ENCODE measurements around the gene ZMYM2. TPM values are rescaled to one million over a fixed set of nuclear protein-coding genes. Genes with fewer than 3 reads are reported as not detected.
A peak's percentile ranks its signal among the peaks of the same experiment; 100 is the strongest.

ZMYM2 gene
- total and polyA plus RNA-seq, 2 of the 13 experiments (the other 11 are each of a cell fraction or from before 2014, with no cell fraction given), result 22.4 to 40.8 TPM

DNA sequence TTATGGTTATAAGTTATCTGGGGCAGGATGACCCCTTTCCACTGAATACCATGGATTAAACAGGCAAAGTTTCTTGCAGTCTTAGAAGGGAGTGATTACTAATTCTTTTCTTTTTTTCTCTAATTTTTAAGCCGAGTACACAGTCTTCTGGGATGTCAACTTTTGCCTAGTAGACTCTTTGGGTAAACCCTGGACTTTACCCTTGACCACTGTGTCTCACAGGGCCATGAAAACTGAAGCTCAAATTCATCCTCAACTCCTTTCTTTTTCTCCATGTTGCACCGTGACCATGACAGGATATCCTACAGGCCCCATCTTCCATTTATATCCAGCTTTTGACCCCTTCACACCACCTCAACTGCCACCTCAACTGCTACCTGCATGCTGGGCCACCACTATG lies 150.5 kb downstream of the ZMYM2 start:
- H3K4me2 ChIP-seq (ENCODE audit: low read depth, low read length), result peak overlapping the region; percentile 23; the same call in 1 of the 2 replicates
- FAIRE-seq, result no peak
- H3K27ac ChIP-seq (ENCODE audit: extremely low read length, insufficient read depth, low read length), result no peak overlapping the region

DNA sequence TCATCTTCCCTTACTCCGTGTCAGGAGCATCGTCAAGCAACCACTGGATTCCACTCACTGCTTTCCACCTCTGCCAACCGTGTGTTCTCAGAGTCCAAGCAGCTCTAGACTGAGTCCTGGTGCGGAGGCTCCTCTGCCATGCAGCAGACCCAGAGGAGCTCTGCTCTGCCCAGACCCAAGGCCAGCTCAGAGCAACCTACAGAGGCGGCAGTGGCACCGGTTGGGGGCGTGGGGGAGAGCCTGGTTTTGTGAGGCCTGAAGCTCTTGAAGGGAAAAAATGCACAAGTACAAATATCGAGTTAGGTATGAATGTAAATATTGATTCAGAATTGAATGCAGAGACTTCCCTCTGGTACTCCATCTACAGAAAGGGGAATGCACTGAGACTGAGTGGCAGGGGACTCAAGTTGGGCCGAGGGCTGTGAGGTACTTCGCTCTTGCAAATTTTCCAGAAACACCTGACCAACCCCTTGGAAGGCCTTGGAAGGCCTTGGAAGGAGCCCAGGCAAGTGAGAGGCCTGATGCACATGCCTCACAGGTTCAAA lies 155.6 kb downstream of the ZMYM2 start:
- H3K9me3 ChIP-seq (ENCODE audit: low read length), result no peaks in the 10 kb centered on the region
- H2AFZ ChIP-seq (ENCODE audit: low read length), result peak overlapping the region; percentile 27
- DNase-seq (ENCODE audit: low spot score) (peak; percentile 18), FAIRE-seq (no peak), ATAC-seq (peak; percentile 80)
- H3K4me1 ChIP-seq (ENCODE audit: insufficient read depth, low read length), result peaks cover 39% of the 10 kb centered on the region
- intact Hi-C loops (cut with micrococcal nuclease; ENCODE audit: unreplicated experiment), result no loop called here
- no peaks in the 10 kb centered on the region for H4K20me1 ChIP-seq (ENCODE audit: insufficient read depth, low read length)
- H3K27me3 ChIP-seq (ENCODE audit: control insufficient read depth in 1 of 2, insufficient read depth in 2 of 2, low read length in 2 of 2), result no peaks in the 10 kb centered on the region
- no peak overlapping the region for H3K9ac ChIP-seq (ENCODE audit: insufficient read depth, low read depth, low read length)
- H3K36me3 ChIP-seq (replicated peaks in 1 of 2; ENCODE audit: control insufficient read depth in 1 of 2, insufficient read depth in 2 of 2, low read length in 2 of 2), result no peaks in the 10 kb centered on the region
- H3K4me2 ChIP-seq (ENCODE audit: low read depth, low read length), result peak overlapping the region; percentile 42; the same call in 1 of the 2 replicates
- H3K27ac ChIP-seq (ENCODE audit: extremely low read length, insufficient read depth, low read length), result no peak overlapping the region
- 0 out of 2 replicates have a peak, but pooled peaks have one; percentile 26 for TF ChIP-seq ZFX (CRISPR knock-in tag; IDR thresholded peaks at IDR 0.05; ENCODE audit: low read depth)
- peak; percentile 63 for TF ChIP-seq SALL1 (CRISPR knock-in tag; IDR thresholded peaks at IDR 0.05)
- TF ChIP-seq, protein P1, sequence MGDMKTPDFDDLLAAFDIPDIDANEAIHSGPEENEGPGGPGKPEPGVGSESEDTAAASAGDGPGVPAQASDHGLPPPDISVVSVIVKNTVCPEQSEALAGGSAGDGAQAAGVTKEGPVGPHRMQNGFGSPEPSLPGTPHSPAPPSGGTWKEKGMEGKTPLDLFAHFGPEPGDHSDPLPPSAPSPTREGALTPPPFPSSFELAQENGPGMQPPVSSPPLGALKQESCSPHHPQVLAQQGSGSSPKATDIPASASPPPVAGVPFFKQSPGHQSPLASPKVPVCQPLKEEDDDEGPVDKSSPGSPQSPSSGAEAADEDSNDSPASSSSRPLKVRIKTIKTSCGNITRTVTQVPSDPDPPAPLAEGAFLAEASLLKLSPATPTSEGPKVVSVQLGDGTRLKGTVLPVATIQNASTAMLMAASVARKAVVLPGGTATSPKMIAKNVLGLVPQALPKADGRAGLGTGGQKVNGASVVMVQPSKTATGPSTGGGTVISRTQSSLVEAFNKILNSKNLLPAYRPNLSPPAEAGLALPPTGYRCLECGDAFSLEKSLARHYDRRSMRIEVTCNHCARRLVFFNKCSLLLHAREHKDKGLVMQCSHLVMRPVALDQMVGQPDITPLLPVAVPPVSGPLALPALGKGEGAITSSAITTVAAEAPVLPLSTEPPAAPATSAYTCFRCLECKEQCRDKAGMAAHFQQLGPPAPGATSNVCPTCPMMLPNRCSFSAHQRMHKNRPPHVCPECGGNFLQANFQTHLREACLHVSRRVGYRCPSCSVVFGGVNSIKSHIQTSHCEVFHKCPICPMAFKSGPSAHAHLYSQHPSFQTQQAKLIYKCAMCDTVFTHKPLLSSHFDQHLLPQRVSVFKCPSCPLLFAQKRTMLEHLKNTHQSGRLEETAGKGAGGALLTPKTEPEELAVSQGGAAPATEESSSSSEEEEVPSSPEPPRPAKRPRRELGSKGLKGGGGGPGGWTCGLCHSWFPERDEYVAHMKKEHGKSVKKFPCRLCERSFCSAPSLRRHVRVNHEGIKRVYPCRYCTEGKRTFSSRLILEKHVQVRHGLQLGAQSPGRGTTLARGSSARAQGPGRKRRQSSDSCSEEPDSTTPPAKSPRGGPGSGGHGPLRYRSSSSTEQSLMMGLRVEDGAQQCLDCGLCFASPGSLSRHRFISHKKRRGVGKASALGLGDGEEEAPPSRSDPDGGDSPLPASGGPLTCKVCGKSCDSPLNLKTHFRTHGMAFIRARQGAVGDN (CRISPR knock-in tag; IDR thresholded peaks at IDR 0.05), result peak; percentile 21; the same call in 1 of the 2 replicates
- no peak for TF ChIP-seq NFE2L1 (CRISPR knock-in tag; IDR thresholded peaks at IDR 0.05; ENCODE audit: borderline replicate concordance)
- ChIA-PET POLR2A (no interaction called here), CTCF (ENCODE audit: low intra/inter-chr PET ratio, low total read pairs) (no interaction called here)
- no TSS peak for BruUV-seq (replicated peaks)
- WGBS (ENCODE audit: low lambda C conversion rate), result 24% methylated on average over 10 of the region's 10 CpGs
- in situ Hi-C loops (cut with HindIII; ENCODE audit: extremely low pct_ligation_motif_present, low pct_unique_long_range_greater_than_20kb), result no loop called here
- no peak overlapping the region for H3K4me3 ChIP-seq (replicated peaks in 1 of 3; ENCODE audit: insufficient read depth in 1 of 3, low read depth in 2 of 3, low read length in 3 of 3)
- H3K79me2 ChIP-seq (ENCODE audit: insufficient read depth, low read length), result no peaks in the 10 kb centered on the region

More for the DNA sequence above, 150.5 kb downstream of the ZMYM2 start:
- intact Hi-C loops (cut with micrococcal nuclease; ENCODE audit: unreplicated experiment), result no loop called here
- no peak for DNase-seq (ENCODE audit: low spot score)
- H4K20me1 ChIP-seq (ENCODE audit: insufficient read depth, low read length), result no peaks in the 10 kb centered on the region
- no peak overlapping the region for H3K9ac ChIP-seq (ENCODE audit: insufficient read depth, low read depth, low read length)
- no peak for ATAC-seq
- peaks cover 30% of the 10 kb centered on the region for H3K4me1 ChIP-seq (ENCODE audit: insufficient read depth, low read length)
- TF ChIP-seq, protein P2, sequence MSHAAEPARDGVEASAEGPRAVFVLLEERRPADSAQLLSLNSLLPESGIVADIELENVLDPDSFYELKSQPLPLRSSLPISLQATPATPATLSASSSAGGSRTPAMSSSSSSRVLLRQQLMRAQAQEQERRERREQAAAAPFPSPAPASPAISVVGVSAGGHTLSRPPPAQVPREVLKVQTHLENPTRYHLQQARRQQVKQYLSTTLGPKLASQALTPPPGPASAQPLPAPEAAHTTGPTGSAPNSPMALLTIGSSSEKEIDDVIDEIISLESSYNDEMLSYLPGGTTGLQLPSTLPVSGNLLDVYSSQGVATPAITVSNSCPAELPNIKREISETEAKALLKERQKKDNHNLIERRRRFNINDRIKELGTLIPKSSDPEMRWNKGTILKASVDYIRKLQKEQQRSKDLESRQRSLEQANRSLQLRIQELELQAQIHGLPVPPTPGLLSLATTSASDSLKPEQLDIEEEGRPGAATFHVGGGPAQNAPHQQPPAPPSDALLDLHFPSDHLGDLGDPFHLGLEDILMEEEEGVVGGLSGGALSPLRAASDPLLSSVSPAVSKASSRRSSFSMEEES (CRISPR knock-in tag; IDR thresholded peaks at IDR 0.05), result no peak
- peak; percentile 34; the same call in 1 of the 2 replicates for TF ChIP-seq PPARG (CRISPR knock-in tag; conservative IDR thresholded peaks at IDR 0.05)
- H2AFZ ChIP-seq (ENCODE audit: low read length), result no peak overlapping the region
- no peaks in the 10 kb centered on the region for H3K36me3 ChIP-seq (replicated peaks in 1 of 2; ENCODE audit: control insufficient read depth in 1 of 2, insufficient read depth in 2 of 2, low read length in 2 of 2)
- 32% methylated on average over 2 of the region's 2 CpGs for WGBS (ENCODE audit: low lambda C conversion rate)
- in situ Hi-C loops (cut with HindIII; ENCODE audit: extremely low pct_ligation_motif_present, low pct_unique_long_range_greater_than_20kb), result no loop called here
- ChIA-PET POLR2A (no interaction called here), CTCF (ENCODE audit: low intra/inter-chr PET ratio, low total read pairs) (no interaction called here)
- H3K79me2 ChIP-seq (ENCODE audit: insufficient read depth, low read length), result no peaks in the 10 kb centered on the region
- BruUV-seq (replicated peaks), result no TSS peak
- H3K4me3 ChIP-seq (replicated peaks in 1 of 3; ENCODE audit: insufficient read depth in 1 of 3, low read depth in 2 of 3, low read length in 3 of 3), result no peak overlapping the region
- peaks cover 0 to 3% of the 10 kb centered on the region in 2 experiments; a peak in 1 of 5 replicates for H3K27me3 ChIP-seq (ENCODE audit: control insufficient read depth in 1 of 2, insufficient read depth in 2 of 2, low read length in 2 of 2)
- H3K9me3 ChIP-seq (ENCODE audit: low read length), result no peaks in the 10 kb centered on the region
